NOMO-1 treated with dmso at 0.1 percent for 144 hours (cell line): ENCODE data around the gene KREMEN1.
"Not testable (repeated sequence)": the region's sequence is repeated elsewhere in the genome, so short reads cannot be mapped to it uniquely, and the experiment has no call there.

Experiments
- DNase-seq: peaks from one replicate; lab custom pipeline; 2025; ENCODE audit not compliant: unreplicated experiment; lab: John Stamatoyannopoulos, UW

The KREMEN1 gene

GRCh38 chr22:29078036-29078868 is 5.4 kb downstream of the KREMEN1 start:
- DNase-seq, result no peak

- DNase-seq, result no peak
Observed at GRCh38 chr22:29078869-29079207, 6.0 kb downstream of the KREMEN1 start.

DNA sequence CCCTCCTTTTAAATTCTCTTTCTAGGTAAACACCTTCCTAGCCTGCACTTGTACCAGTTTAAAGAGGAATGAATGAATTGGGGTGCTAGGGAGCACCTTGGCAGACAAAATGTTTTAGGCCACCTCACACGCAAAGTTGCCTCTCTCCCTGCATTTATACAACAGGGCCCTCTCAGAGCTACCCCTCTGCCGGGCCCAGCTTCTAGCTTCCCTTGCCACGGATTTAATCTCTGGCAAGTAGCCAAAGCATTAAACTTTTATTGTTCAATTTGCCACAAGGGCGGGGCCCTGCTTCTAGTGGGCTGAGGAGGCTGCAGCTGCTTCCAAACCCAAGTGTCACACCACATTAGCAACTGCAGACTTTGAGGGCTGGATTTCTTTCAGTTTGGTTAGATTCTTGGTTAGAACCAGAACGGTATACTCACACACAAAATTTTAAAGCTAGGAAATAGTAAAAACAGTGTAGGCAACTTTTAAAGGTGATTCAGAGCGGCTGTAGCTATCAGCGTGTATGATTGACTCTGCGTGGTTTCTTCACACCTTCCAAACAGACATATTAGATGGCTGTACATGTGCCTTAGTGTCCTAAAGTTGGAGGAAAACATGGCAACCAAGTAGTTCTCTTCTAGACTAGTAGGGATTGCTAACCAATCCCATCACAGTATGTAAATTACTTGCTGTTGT is 6.5 kb downstream of the KREMEN1 start:
- no peak for DNase-seq

DNA sequence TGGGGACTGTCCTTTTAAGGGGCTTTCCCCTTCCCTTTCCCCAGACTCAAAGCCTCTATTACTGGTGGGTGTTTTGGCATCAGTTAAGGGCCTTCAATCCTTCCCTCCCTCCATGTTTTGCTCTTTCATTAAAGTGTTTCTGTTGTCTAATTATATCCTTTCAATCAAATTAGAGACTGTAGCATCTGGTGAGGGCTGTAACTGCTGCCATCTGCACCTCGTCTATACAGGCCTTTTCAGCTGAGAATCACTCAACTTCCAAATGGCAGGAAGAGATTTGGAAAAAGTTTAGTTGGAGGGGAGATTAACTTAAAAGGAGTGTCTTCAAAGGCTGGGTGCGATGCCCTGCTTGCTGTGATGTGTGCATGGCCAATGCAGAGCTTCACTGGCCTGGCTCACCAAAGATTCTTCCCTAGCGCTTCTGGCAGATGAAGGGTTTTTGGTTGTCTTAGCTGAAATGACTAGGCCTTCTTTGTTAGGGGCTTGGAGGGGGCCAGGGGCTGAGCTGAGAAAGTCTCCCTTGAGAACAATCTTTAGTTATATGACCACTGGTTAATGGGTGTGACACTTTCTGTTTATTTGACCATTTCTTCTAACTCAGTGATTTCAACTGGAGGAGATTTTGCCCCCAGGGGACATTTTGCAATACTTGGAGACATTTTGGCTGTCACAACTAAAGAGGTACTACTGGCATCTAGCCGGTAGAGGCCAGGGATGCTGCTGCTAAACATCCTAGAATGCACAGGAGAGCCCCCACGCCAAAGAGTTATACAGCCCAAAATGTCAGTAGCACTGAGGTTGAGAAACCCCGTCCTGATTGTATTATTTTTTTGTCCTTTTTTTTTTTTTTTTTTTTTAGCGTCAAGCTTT is 7.5 kb downstream of the KREMEN1 start:
- DNase-seq, result no peak

- DNase-seq, result no peak
Observed at GRCh38 chr22:29081517-29082236, 8.8 kb downstream of the KREMEN1 start.

DNA sequence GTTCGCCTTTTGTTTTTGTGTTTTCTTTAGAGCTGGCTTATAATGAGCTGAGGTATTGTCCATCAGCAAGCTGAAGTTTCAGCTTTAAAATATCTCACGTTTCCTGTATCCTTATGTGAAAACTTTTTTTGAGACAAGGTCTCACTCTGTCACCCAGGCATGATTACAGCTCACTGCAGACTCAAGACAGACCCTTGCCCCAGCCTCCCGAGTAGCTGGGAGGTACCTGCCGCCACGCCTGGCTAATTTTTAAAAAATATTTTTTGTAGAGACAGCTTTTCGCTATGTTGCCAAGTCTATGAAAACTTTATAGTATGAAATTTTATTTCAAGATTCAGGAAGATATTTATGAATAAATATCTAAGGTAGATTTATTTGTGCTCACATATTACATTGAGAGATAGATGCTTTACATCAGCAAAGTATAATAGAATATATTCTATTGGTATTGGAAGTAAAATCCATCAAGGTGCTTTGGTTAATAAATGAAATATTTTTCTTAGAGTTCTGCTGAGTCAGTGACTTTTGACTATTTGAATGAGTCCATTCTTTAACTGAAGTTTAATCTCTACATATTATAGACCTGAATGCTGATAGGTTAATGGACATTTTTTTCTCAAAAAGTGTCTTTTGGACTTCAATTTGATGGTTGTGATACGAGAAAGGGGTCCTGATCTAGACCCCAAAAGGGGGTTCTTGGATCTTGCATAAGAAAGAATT is 10.2 kb downstream of the KREMEN1 start:
- DNase-seq, result no peak

GRCh38 chr22:29083576-29083932 is 10.7 kb downstream of the KREMEN1 start:
- DNase-seq, result not testable (repeated sequence)

DNA sequence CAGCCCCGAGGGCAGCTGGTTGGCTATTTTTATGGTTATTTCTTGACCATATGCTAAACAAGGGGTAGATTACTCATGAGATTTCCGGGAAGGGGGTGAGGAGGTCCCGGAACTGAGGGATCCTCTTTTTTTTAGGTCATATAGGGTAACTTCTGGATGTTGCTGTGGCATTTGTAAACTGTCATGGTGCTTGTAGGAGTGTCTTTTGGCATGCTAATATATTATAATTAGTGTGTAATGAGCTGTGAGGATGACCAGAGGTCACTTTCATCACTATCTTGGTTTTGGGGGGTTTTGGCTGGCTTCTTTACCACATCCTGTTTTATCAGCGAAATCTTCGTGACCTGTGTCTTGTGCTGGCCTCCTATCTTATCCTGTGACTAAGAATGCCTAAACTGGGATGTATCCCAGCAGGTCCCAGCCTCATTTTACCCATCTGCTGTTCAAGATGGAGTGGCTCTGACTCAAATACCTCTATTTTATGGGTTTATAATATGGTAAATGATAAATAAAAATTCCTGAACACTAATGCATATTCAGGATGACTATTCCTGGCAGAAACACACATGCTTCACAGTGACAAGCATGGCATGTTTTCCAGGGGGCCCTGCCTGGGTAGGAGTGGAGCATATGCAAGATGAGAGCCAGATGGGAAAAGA is 11.2 kb downstream of the KREMEN1 start:
- no peak for DNase-seq

DNA sequence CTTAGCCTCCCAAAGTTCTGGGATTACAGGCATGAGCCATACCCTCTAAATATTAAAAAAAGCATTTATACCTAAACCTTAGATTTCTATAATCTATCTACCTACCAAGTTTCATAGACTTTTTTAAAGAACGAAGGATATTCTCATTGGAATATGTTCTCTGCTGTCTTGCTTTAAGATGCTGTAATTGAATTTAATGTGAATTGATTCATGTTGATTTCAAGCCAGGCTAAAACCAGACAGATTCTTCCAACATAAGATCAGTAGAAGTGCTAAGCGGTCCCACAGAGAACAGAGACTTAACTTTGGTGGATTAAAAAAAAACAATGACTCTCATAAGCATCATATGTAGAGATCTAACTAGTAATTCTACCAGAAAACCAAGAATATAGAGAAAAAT is 14.2 kb downstream of the KREMEN1 start:
- DNase-seq, result no peak

DNA sequence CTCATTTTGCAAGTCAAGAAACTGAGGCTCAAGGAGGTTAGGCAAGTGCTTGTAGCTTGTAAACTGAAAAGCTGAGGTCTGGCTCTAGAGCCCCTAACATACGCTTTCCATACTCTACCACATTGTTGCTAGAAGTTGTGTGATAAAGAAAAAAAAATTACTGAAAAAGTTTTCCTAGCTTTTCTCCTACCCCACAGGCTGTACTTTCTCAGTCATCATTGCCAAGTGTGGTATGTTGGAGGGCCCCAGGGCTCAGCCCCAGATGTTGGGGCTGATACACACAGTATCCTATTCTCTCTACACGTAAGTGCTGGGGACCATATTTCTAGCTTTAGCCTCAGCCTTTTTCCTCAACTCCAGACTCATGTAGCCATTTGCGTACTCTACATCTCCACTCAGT is 16.0 kb downstream of the KREMEN1 start:
- DNase-seq, result no peak

- DNase-seq, result no peak
Observed at GRCh38 chr22:29089507-29089906, 16.7 kb downstream of the KREMEN1 start.

GRCh38 chr22:29090039-29090438 is 17.2 kb downstream of the KREMEN1 start:
- DNase-seq, result no peak

DNA sequence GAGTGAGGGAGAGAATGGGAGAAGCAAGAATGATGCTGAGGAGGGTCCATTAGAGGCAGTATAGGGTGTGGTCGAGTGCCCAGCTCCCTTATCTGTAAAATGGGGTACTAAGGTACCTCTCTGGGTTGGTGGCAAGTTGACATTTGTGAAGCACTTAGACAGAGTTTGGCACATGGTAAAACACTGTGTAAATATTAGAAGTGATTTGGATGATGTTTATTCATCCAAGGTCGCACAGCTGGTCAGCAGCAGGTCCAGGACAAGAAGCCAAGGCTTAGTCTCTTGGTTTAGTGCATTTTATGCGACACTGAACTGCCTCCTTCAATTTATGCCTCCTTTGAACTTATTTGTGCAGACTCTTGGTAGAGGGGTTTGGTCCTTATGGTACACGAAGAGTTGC is 19.4 kb downstream of the KREMEN1 start:
- no peak for DNase-seq

DNA sequence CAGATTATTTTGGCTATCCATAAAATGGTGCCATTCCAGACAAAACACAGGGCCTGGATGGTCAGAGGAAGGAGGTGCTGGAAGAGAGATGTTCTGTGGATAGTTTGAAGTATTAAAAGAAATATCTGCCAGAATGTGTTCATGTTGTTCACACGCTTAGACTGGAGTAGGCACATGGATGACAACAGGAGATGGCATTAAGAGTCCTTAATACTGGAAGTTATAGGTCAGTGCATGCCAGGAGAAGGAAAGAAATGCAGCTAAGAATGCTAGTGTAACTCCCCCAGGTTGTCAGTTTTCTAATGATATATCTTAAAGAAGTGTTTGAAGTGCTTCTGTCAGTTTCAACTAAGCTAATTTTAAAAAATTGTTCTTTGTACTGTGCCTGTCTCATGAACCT is 20.2 kb downstream of the KREMEN1 start:
- DNase-seq, result no peak

DNA sequence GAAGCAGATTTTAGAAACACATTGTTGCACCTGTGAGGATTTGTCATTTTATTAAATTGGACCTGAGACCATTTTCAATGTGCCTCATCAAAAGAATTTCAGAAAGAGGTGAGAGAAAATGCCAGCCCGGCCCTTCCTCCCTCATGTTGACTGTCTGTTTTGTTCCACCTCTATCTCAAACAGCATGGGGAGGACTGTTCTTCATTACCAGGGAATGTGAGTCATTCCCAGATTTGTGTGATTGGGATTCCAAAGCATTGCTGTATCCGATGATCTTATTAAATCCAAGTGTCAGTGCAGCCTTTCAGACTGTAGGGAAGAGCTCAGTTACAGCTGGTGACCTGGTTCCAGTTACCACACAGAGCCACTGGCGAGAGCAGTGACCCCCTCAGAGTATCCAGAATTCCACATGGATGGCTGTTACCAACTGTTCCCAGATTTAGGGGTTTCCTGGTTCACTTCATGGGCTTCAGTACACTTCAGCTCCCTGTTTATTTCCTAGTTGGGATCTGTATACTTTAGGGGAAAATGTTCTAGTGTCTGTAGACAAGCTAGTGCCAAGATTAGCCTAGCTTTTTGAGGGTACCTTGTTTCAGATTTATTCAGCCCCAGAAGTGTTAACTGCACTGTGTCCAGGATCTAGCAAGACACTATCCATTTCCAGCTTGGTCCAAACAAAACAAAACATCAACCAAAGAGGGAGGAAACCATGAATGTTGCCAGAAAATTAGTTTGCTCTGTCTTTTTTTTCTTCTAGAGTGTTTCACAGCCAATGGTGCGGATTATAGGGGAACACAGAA is 20.9 kb downstream of the KREMEN1 start:
- DNase-seq, result no peak

- DNase-seq, result no peak
Observed at GRCh38 chr22:29095459-29095858, 22.6 kb downstream of the KREMEN1 start.

GRCh38 chr22:29096736-29097669 is 24.2 kb downstream of the KREMEN1 start:
- no peak for DNase-seq

GRCh38 chr22:29098296-29098695 is 25.5 kb downstream of the KREMEN1 start:
- DNase-seq, result no peak
